Central memory CD4-positive, alpha-beta T cell (primary cell): ENCODE data around the gene RFX8.
A peak's percentile ranks its signal among the peaks of the same experiment; 100 is the strongest.
"Not testable (repeated sequence)": the region's sequence is repeated elsewhere in the genome, so short reads cannot be mapped to it uniquely, and the experiment has no call there.

Experiments
- DNase-seq: peaks from one replicate; pipeline ENCODE4 v3.0.0; 2022

Gene RFX8

GRCh38 chr2:101374821-101375561, 99.9 kb downstream of the RFX8 start:
- DNase-seq = no peak

DNA sequence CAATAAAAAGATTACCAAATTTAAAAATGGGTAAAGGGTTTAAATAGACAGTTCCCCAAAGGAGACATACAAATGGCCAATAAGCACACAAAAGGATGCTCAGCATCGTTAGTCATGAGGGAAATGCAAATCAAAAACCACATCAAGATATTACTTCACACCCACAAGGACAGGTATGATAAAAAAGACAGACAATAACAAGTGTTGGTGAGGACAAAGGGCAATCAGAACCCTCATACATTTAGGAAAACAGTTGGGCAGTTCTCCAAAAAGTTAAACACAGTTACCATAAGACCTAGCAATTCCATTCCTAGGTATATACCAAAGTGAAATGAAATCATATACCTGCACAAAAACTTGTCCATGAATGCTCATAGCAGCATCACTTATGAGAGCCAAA, 102.1 kb downstream of the RFX8 start:
- DNase-seq = no peak

GRCh38 chr2:101371636-101372035, 103.3 kb downstream of the RFX8 start:
- DNase-seq = no peak

GRCh38 chr2:101369100-101369499, 105.8 kb downstream of the RFX8 start:
- no peak for DNase-seq

GRCh38 chr2:101368376-101368775, 106.5 kb downstream of the RFX8 start:
- DNase-seq = no peak

GRCh38 chr2:101367508-101367907, 107.4 kb downstream of the RFX8 start:
- no peak for DNase-seq

DNA sequence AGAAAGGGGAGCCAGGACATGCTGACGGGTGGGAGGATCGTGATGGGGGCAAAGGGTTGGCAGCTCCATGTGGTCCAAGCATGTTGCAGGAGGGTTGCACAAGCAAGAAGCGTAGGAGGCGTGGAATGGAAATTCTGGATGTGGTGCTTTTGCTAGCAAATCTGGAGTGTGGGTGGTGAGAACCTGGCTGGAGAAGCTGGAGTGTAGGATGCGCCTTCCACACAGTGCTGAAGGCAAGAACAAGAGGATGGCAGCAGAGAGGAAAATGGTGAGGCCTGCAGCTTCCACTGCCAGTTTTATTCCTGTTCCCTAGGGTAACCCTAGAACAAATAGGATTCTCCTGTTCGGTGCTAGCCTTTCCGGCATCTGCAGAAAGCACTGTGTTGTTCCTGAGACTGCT, 110.0 kb downstream of the RFX8 start:
- DNase-seq = no peak

DNA sequence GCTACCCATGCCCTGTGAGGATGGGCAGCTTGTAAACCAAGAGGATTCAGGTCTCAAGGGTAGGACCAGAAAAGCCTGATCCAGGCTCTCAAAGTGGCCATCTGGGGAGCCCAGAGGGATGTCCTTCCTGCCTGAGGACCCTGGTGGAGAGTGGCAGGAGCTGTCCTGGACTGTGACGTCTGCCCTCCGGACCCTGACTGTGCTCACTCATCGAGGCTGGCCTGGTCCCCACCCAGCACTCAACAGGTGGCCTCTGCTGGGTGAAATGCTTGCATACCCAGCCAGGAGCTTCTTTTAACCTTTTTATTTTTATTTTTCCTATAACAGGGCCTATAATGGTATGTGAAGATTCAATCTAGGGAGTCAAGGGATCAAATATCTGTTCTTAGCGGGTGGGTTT, 112.1 kb downstream of the RFX8 start:
- no peak for DNase-seq

DNA sequence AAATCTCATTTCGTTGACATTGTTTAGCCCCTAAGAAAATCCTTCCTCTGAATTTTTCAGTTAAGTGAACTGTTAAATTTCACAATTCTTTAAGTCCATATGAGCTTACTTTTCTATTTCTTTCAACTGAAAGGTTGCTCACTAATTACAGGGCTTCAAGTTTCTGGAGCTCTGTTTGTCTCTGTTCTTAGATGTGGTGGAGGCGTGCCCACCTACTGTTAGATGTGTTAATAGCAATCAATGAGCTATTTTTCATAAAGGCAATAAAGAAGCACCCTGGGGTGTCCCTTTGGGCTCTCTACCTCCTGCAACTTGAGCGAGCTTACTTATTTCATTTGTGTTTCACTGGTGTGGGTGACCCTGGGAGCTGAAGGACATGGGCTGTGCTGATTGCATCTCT, 112.6 kb downstream of the RFX8 start:
- DNase-seq = no peak

- peak; percentile 20 for DNase-seq
Observed at GRCh38 chr2:101361522-101361921, 113.4 kb downstream of the RFX8 start.

GRCh38 chr2:101361121-101361520, 113.8 kb downstream of the RFX8 start:
- DNase-seq = no peak

GRCh38 chr2:101360232-101360631, 114.7 kb downstream of the RFX8 start:
- no peak for DNase-seq

GRCh38 chr2:101359410-101359954, 115.4 kb downstream of the RFX8 start:
- DNase-seq = no peak

GRCh38 chr2:101357376-101357775, 117.5 kb downstream of the RFX8 start:
- no peak for DNase-seq

DNA sequence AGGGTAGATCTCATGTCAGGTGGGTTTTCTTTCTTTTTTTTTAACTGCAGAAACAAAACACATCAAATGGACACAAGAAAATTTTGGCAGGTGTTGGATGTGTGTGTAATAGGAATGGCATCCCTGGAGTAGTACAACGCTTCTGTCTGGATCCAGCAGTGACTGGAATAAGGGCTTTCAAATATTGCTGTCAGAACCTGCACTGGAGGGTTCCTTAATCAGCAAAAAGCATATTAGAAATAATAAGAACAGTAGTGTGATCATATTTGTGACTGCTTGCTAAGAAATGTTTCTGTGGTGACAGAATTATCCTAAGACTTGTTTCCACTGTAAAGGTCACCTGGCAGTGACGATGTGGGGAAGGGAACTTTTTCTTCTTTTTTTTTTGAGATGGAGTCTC, 118.4 kb downstream of the RFX8 start:
- no peak for DNase-seq

GRCh38 chr2:101356055-101356454, 118.9 kb downstream of the RFX8 start:
- no peak for DNase-seq

DNA sequence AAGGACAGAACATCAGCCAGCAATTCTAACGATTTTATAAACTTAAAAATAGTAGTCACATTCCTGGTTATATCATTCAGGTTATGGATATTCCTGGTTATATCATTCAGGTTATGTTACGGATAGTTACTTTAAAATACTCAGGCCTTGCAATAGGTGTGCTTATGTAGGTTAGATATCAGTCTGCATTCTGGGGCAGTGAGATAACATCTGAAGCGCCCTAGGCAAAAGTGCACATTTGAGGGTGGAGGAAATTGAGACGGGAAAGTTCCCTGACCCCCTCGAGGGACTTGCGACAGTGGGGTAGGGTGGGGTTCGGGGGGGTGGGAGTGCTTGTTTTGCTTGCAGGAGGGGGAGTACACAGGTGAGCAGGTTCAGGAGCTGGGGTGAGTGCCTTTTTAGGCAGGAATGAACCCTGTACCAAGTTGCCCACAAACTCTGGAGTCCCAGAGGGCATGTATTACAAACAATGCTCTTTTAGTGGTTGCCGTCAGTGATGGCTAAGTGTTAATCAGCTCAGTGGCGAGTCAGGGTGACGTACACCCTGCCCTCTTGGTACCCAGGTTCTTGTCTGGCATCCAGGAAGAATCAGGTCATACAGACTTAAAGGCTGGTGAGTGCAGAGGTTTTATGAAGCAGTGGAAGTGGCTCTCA, 119.4 kb downstream of the RFX8 start:
- no peak for DNase-seq

GRCh38 chr2:101354420-101355311, 120.2 kb downstream of the RFX8 start:
- DNase-seq = no peak

- not testable (repeated sequence) for DNase-seq
Observed at GRCh38 chr2:101352631-101353030, 122.3 kb downstream of the RFX8 start.

GRCh38 chr2:101351207-101351606, 123.7 kb downstream of the RFX8 start:
- no peak for DNase-seq

- no peak for DNase-seq
Observed at GRCh38 chr2:101349893-101350662, 124.8 kb downstream of the RFX8 start.

GRCh38 chr2:101348883-101349282, 126.0 kb downstream of the RFX8 start:
- DNase-seq = no peak
